Lung (tissue), 12 donors: ENCODE data around the gene NIN. TPM values are rescaled to one million over a fixed set of nuclear protein-coding genes. Genes with fewer than 3 reads are reported as not detected.

Experiments used
- ATAC-seq: fragments of 200-7000 bp; cut with Tn5 transposase; one replicate; pipeline ENCODE4 v1.9.1; 2020; ENCODE audit warnings: moderate number of reproducible peaks; ENCODE audit not compliant: insufficient read depth, low FRiP score
- DNase-seq, 3 donors: peaks; one replicate each; pipeline ENCODE4 v3.0.0-alpha.2; 2013 to 2017
- H3K27ac ChIP-seq, 2 donors: one replicate each; pipeline ENCODE4 v1.5.1; 2013; ENCODE audit warnings: mild to moderate bottlenecking in 2 of 2, moderate library complexity in 2 of 2, control low read depth in 1 of 2, inconsistent platforms in 1 of 2, low read depth in 1 of 2, low read length in 1 of 2
- H3K27me3 ChIP-seq, 3 donors: one replicate each; pipeline ENCODE4 v1.5.1; 2013; ENCODE audit warnings: low read length in 2 of 3; ENCODE audit not compliant: control insufficient read depth in 3 of 3, insufficient read depth in 3 of 3
- H3K36me3 ChIP-seq, 4 donors: one replicate each; pipeline ENCODE4 v1.5.1; 2013; ENCODE audit warnings: low read length in 4 of 4, mild to moderate bottlenecking in 1 of 4, moderate library complexity in 1 of 4; ENCODE audit not compliant: control insufficient read depth in 4 of 4, insufficient read depth in 4 of 4
- H3K4me1 ChIP-seq, 5 donors: one replicate each; pipeline ENCODE4 v1.5.1; 2013; ENCODE audit warnings: low read length in 5 of 5, mild to moderate bottlenecking in 2 of 5, moderate library complexity in 1 of 5; ENCODE audit not compliant: control insufficient read depth in 5 of 5, insufficient read depth in 5 of 5
- H3K4me3 ChIP-seq: one replicate; pipeline ENCODE4 v1.5.1; 2013; ENCODE audit warnings: mild to moderate bottlenecking, control low read depth, moderate library complexity
- H3K9ac ChIP-seq, 2 donors: one replicate each; pipeline ENCODE4 v1.5.1; 2013; ENCODE audit warnings: low read length in 2 of 2, control low read depth in 1 of 2; ENCODE audit not compliant: insufficient read depth in 1 of 2
- H3K9me3 ChIP-seq, 4 donors: one replicate each; pipeline ENCODE4 v1.5.1; 2013; ENCODE audit warnings: low read length in 3 of 4, mild to moderate bottlenecking in 1 of 4, moderate library complexity in 1 of 4; ENCODE audit not compliant: control insufficient read depth in 4 of 4, insufficient read depth in 3 of 4
- WGBS, 2 donors: extraction: QIAGEN DNeasy Blood & Tissue Kit; methylation state at CpG; one replicate each; pipeline ENCODE4 v1.1.7; 2013; 5-methylcytosine and 5-hydroxymethylcytosine counted together
- polyA plus RNA-seq, 2 donors: library from polyadenylated mRNA; stranded (reverse); fragments of 200-250 nt; gene quantifications; one replicate each; pipeline ENCODE4 v1.2.1, GENCODE V29; 2013
- total RNA-seq, 2 donors: library from RNA; depleted of rRNA in 1 of 2; stranded (reverse); fragments of >200 nt in 1 of 2; gene quantifications; one replicate each; pipeline ENCODE4 v1.2.1, GENCODE V29; 2014 to 2021
- TF ChIP-seq, protein P1 (sequence below): IDR thresholded peaks from 2 replicates; pipeline ENCODE4 v1.5.1; 2012; ENCODE audit warnings: mild to moderate bottlenecking; ENCODE audit errors: control extremely low read depth, extremely low read depth
- donor health status: control.
- donor health status: control.
- donor health status: Bipolar disorder and iron deficiency.
- donor health status: healthy.
- donor health status: DM: yes; HTN: yes; CAD: no.

NIN gene
- total and polyA plus RNA-seq, 4 donors = 5.2 to 38.6 (median 24.2) TPM

DNA sequence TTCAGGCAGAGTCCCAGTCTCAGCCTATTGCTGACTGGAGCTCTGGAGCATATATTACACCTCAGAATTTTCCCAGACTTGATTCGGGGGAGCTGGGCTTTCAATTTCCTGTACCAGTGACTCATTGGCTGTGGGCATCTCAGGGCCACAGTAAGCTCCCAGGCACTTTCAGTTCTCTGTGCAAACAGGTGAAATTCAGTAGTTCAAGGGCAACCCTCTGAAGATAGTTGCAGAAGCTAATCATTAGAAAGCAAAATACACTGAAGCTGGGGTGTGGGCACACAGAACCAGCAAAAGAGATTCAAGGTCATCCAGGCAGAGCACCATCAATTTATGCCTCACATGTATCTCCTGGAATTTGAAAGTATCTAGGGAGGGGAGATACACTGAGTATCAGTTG, 8.1 kb upstream of the NIN start:
- Histone ChIP-seq H3K4me1 (no peaks in the 10 kb centered on the region), H3K36me3 (no peaks in the 10 kb centered on the region), H3K9me3 (peaks cover 0 to 2% (median 0%) of the 10 kb centered on the region in 4 donors), H3K9ac (no peak overlapping the region), H3K4me3 (no peak overlapping the region), H3K27me3 (peaks cover 0 to 10% (median 0%) of the 10 kb centered on the region in 3 donors), H3K27ac (no peak overlapping the region)
- TF ChIP-seq, protein P1, sequence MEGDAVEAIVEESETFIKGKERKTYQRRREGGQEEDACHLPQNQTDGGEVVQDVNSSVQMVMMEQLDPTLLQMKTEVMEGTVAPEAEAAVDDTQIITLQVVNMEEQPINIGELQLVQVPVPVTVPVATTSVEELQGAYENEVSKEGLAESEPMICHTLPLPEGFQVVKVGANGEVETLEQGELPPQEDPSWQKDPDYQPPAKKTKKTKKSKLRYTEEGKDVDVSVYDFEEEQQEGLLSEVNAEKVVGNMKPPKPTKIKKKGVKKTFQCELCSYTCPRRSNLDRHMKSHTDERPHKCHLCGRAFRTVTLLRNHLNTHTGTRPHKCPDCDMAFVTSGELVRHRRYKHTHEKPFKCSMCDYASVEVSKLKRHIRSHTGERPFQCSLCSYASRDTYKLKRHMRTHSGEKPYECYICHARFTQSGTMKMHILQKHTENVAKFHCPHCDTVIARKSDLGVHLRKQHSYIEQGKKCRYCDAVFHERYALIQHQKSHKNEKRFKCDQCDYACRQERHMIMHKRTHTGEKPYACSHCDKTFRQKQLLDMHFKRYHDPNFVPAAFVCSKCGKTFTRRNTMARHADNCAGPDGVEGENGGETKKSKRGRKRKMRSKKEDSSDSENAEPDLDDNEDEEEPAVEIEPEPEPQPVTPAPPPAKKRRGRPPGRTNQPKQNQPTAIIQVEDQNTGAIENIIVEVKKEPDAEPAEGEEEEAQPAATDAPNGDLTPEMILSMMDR = no peak
- DNase-seq (no peak), ATAC-seq (no peak)
- WGBS, 2 donors = 33 to 38% methylated on average over 1 of the region's 1 CpG

DNA sequence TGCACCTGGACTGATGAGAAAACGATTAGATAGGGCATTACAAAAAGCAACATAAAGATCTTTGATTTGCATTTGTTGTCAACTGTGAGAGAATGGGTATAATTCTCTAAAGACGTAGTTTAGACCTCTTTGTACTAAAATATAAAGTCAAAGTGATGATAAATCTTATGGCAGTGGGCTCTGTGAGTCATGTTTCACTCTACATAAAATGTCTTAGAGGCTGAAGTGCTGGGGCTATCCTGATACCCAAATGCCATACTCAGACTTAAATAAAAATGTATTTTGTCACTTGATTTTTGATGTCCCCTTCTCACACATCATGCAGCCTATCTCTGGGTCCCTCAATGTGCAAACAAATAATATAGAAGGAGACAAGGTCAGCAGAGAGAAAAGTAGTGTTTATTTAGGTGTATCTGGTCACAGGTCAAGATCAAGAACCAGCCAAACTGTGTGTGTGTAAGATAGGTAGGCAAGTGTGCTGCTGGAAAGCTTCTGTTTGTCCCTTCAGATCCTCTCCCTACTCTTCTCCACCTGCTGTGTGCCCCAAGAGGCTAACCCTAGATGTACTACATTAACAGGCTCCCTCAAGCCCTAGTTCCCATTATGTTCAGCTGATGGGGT, 7.0 kb upstream of the NIN start:
- peaks cover 0 to 10% (median 0%) of the 10 kb centered on the region in 3 donors for H3K27me3 ChIP-seq
- TF ChIP-seq, protein P1 = no peak
- no peaks in the 10 kb centered on the region for H3K36me3 ChIP-seq
- 88 to 91% methylated on average over 2 of the region's 2 CpGs for WGBS, 2 donors
- no peak for ATAC-seq
- no peak overlapping the region for H3K9ac ChIP-seq
- no peak overlapping the region for H3K27ac ChIP-seq
- H3K9me3 ChIP-seq = peaks cover 0 to 2% (median 0%) of the 10 kb centered on the region in 4 donors
- no peak for DNase-seq
- peaks cover 0 to under 1% (median 0%) of the 10 kb centered on the region in 5 donors for H3K4me1 ChIP-seq
- H3K4me3 ChIP-seq = no peak overlapping the region

DNA sequence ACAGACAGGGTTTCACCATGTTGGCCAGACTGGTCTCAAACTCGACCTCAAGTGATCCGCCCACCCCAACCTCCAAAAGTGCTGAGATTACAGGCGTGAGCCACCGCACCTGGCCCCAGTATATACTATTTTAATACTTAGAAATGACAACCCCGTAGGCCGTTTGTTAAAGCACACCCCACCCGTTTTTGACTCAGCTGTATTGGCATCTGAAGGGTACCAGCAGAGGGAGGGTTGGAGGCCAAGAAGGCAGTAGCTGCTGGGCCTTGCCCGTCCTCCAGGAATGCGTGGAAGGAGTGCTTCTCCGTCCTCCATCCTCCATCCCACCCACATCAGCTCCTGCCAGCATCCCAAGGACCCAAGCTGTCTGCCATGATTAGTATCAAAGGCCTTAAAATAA, 6.3 kb upstream of the NIN start:
- Histone ChIP-seq H3K27me3 (peaks cover 0 to 16% (median 0%) of the 10 kb centered on the region in 3 donors), H3K4me1 (peaks cover 0 to 3% (median 0%) of the 10 kb centered on the region in 5 donors), H3K27ac (no peak overlapping the region), H3K36me3 (no peaks in the 10 kb centered on the region), H3K9me3 (peaks cover 0 to 2% (median 0%) of the 10 kb centered on the region in 4 donors), H3K9ac (no peak overlapping the region), H3K4me3 (no peak overlapping the region)
- TF ChIP-seq, protein P1 = no peak
- DNase-seq (no peak), ATAC-seq (no peak)
- 92 to 97% methylated on average over 10 of the region's 10 CpGs for WGBS, 2 donors
